Stimulated activated CD8-positive, alpha-beta memory T cell treated with anti-CD3 and anti-CD28 coated beads, Interleukin-7, amount 100 ng/mL, for 48 hours (primary cell): ENCODE measurements around the gene OOSP3.

Source experiments
- DNase-seq, 2 donors: peaks; one replicate each; pipeline ENCODE4 v3.0.0-alpha.2; 2020; ENCODE audit warnings: low read depth in 1 of 2; ENCODE audit errors: extremely low read depth in 1 of 2

Gene OOSP3

GRCh38 chr11:59943997-59944714 is 65.6 kb downstream of the OOSP3 start:
- DNase-seq, result no peak

GRCh38 chr11:59944720-59945119 is 66.1 kb downstream of the OOSP3 start:
- no peak for DNase-seq
